Measurements from ENCODE around the gene PRKAG2. TPM values are rescaled to one million over a fixed set of nuclear protein-coding genes. Genes with fewer than 3 reads are reported as not detected.

The PRKAG2 gene
- total and polyA plus RNA-seq, 2 experiments from 2014 or later, result 9.1 to 14.9 TPM

DNA sequence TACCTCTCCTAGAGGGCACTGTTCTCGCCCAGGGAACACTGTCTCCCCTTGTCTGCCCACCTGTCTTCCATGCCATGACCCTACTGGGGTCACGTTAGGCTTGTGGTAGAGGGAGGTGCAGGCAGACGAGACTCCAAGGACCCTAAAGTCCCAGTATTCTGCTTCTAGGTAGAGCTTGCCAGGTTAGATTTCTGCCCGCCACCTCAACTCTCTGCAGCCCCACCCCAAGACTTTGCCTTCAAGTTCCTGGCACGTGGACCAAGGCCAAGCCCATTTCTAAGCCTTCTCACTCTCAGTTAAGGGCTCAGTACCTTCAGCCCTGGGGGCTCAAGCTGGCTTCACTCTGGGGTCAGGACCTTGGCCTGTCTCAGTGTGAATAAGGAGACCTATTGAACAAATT is 16.1 kb downstream of the PRKAG2 start:
- Histone ChIP-seq H3K79me2 (replicated peaks; ENCODE audit: insufficient read depth) (no peaks in the 10 kb centered on the region), H3F3A (replicated peaks; ENCODE audit: low read depth) (no peaks in the 10 kb centered on the region), H3K4me3 (no peak overlapping the region), H3K27ac (ENCODE audit: low read depth) (no peak overlapping the region), H3K36me3 (ENCODE audit: insufficient read depth) (no peaks in the 10 kb centered on the region), H3K9me2 (ENCODE audit: insufficient read depth) (no peaks in the 10 kb centered on the region), H3K4me1 (ENCODE audit: insufficient read depth) (no peaks in the 10 kb centered on the region), H2AFZ (no peak overlapping the region), H3K27me3 (ENCODE audit: insufficient read depth) (no peaks in the 10 kb centered on the region), H3K4me2 (no peak overlapping the region), H4K20me1 (replicated peaks; ENCODE audit: insufficient read depth) (no peaks in the 10 kb centered on the region)
- no peaks in the 10 kb centered on the region for H3K36me3 Mint-ChIP-seq (ENCODE audit: low read depth)
- ATAC-seq (no peak), DNase-seq (ENCODE audit: low spot score) (no peak)
- peaks cover 3% of the 10 kb centered on the region; the same call in 1 of the 3 replicates for H3K4me1 Mint-ChIP-seq
- peak overlapping the region; percentile 40; the same call in 1 of the 2 replicates for H3K27ac Mint-ChIP-seq
- no peak for TF ChIP-seq ZNF114 (CRISPR knock-in tag; IDR thresholded peaks at IDR 0.05)
- no peak for TF ChIP-seq POLR2AphosphoS5 (IDR thresholded peaks at IDR 0.05; ENCODE audit: low read depth)
- no peak for TF ChIP-seq EZH2phosphoT487 (IDR thresholded peaks at IDR 0.05; ENCODE audit: unreplicated experiment)
- no peak for TF ChIP-seq CREB1 (CRISPR knock-in tag; IDR thresholded peaks at IDR 0.05; ENCODE audit: low read depth)
- TF ChIP-seq, protein P1, sequence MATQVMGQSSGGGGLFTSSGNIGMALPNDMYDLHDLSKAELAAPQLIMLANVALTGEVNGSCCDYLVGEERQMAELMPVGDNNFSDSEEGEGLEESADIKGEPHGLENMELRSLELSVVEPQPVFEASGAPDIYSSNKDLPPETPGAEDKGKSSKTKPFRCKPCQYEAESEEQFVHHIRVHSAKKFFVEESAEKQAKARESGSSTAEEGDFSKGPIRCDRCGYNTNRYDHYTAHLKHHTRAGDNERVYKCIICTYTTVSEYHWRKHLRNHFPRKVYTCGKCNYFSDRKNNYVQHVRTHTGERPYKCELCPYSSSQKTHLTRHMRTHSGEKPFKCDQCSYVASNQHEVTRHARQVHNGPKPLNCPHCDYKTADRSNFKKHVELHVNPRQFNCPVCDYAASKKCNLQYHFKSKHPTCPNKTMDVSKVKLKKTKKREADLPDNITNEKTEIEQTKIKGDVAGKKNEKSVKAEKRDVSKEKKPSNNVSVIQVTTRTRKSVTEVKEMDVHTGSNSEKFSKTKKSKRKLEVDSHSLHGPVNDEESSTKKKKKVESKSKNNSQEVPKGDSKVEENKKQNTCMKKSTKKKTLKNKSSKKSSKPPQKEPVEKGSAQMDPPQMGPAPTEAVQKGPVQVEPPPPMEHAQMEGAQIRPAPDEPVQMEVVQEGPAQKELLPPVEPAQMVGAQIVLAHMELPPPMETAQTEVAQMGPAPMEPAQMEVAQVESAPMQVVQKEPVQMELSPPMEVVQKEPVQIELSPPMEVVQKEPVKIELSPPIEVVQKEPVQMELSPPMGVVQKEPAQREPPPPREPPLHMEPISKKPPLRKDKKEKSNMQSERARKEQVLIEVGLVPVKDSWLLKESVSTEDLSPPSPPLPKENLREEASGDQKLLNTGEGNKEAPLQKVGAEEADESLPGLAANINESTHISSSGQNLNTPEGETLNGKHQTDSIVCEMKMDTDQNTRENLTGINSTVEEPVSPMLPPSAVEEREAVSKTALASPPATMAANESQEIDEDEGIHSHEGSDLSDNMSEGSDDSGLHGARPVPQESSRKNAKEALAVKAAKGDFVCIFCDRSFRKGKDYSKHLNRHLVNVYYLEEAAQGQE (IDR thresholded peaks at IDR 0.05; ENCODE audit: unreplicated experiment), result no peak
- no peak for TF ChIP-seq STAT1 (IDR thresholded peaks at IDR 0.05; ENCODE audit: unreplicated experiment)
- TF ChIP-seq ZNF331 (CRISPR knock-in tag; IDR thresholded peaks at IDR 0.05; ENCODE audit: low read depth), result no peak
- TF ChIP-seq, protein P2, sequence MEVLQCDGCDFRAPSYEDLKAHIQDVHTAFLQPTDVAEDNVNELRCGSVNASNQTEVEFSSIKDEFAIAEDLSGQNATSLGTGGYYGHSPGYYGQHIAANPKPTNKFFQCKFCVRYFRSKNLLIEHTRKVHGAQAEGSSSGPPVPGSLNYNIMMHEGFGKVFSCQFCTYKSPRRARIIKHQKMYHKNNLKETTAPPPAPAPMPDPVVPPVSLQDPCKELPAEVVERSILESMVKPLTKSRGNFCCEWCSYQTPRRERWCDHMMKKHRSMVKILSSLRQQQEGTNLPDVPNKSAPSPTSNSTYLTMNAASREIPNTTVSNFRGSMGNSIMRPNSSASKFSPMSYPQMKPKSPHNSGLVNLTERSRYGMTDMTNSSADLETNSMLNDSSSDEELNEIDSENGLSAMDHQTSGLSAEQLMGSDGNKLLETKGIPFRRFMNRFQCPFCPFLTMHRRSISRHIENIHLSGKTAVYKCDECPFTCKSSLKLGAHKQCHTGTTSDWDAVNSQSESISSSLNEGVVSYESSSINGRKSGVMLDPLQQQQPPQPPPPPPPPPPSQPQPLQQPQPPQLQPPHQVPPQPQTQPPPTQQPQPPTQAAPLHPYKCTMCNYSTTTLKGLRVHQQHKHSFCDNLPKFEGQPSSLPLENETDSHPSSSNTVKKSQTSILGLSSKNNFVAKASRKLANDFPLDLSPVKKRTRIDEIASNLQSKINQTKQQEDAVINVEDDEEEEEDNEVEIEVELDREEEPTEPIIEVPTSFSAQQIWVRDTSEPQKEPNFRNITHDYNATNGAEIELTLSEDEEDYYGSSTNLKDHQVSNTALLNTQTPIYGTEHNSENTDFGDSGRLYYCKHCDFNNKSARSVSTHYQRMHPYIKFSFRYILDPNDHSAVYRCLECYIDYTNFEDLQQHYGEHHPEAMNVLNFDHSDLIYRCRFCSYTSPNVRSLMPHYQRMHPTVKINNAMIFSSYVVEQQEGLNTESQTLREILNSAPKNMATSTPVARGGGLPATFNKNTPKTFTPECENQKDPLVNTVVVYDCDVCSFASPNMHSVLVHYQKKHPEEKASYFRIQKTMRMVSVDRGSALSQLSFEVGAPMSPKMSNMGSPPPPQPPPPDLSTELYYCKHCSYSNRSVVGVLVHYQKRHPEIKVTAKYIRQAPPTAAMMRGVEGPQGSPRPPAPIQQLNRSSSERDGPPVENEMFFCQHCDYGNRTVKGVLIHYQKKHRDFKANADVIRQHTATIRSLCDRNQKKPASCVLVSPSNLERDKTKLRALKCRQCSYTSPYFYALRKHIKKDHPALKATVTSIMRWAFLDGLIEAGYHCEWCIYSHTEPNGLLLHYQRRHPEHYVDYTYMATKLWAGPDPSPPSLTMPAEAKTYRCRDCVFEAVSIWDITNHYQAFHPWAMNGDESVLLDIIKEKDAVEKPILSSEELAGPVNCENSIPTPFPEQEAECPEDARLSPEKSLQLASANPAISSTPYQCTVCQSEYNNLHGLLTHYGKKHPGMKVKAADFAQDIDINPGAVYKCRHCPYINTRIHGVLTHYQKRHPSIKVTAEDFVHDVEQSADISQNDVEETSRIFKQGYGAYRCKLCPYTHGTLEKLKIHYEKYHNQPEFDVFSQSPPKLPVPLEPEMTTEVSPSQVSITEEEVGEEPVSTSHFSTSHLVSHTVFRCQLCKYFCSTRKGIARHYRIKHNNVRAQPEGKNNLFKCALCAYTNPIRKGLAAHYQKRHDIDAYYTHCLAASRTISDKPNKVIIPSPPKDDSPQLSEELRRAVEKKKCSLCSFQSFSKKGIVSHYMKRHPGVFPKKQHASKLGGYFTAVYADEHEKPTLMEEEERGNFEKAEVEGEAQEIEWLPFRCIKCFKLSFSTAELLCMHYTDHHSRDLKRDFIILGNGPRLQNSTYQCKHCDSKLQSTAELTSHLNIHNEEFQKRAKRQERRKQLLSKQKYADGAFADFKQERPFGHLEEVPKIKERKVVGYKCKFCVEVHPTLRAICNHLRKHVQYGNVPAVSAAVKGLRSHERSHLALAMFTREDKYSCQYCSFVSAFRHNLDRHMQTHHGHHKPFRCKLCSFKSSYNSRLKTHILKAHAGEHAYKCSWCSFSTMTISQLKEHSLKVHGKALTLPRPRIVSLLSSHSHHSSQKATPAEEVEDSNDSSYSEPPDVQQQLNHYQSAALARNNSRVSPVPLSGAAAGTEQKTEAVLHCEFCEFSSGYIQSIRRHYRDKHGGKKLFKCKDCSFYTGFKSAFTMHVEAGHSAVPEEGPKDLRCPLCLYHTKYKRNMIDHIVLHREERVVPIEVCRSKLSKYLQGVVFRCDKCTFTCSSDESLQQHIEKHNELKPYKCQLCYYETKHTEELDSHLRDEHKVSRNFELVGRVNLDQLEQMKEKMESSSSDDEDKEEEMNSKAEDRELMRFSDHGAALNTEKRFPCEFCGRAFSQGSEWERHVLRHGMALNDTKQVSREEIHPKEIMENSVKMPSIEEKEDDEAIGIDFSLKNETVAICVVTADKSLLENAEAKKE (CRISPR knock-in tag; IDR thresholded peaks at IDR 0.05), result no peak
- TF ChIP-seq EZH2 (IDR thresholded peaks at IDR 0.05; ENCODE audit: low read depth, unreplicated experiment), result no peak
- TF ChIP-seq JUNB (IDR thresholded peaks at IDR 0.05; ENCODE audit: unreplicated experiment), result no peak
- TF ChIP-seq, protein P3, sequence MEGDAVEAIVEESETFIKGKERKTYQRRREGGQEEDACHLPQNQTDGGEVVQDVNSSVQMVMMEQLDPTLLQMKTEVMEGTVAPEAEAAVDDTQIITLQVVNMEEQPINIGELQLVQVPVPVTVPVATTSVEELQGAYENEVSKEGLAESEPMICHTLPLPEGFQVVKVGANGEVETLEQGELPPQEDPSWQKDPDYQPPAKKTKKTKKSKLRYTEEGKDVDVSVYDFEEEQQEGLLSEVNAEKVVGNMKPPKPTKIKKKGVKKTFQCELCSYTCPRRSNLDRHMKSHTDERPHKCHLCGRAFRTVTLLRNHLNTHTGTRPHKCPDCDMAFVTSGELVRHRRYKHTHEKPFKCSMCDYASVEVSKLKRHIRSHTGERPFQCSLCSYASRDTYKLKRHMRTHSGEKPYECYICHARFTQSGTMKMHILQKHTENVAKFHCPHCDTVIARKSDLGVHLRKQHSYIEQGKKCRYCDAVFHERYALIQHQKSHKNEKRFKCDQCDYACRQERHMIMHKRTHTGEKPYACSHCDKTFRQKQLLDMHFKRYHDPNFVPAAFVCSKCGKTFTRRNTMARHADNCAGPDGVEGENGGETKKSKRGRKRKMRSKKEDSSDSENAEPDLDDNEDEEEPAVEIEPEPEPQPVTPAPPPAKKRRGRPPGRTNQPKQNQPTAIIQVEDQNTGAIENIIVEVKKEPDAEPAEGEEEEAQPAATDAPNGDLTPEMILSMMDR (conservative IDR thresholded peaks at IDR 0.05; ENCODE audit: low read depth in 2 of 2), result no peak
- TF ChIP-seq, protein P4, sequence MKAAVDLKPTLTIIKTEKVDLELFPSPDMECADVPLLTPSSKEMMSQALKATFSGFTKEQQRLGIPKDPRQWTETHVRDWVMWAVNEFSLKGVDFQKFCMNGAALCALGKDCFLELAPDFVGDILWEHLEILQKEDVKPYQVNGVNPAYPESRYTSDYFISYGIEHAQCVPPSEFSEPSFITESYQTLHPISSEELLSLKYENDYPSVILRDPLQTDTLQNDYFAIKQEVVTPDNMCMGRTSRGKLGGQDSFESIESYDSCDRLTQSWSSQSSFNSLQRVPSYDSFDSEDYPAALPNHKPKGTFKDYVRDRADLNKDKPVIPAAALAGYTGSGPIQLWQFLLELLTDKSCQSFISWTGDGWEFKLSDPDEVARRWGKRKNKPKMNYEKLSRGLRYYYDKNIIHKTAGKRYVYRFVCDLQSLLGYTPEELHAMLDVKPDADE (IDR thresholded peaks at IDR 0.05), result no peak
- TF ChIP-seq NANOG (IDR thresholded peaks at IDR 0.05; ENCODE audit: borderline replicate concordance), result no peak
- no peak overlapping the region for H3K4me3 Mint-ChIP-seq
- H3K9me3 Mint-ChIP-seq, result no peaks in the 10 kb centered on the region
- peaks cover 10% of the 10 kb centered on the region for H3K27me3 Mint-ChIP-seq (ENCODE audit: insufficient read depth, low read depth, poor library complexity)
